HG02623 (cell line): ENCODE results near the gene CEP131.

Source experiments
- ATAC-seq: cut with Tn5 transposase; IDR thresholded peaks from one replicate; pipeline ENCODE4 v1.9.1; 2021; ENCODE audit warnings: moderate library complexity; ENCODE audit not compliant: unreplicated experiment

The CEP131 gene

GRCh38 chr17:81251709-81252301 lies 29.0 kb upstream of the CEP131 start:
- no peak for ATAC-seq

GRCh38 chr17:81251094-81251708 lies 28.4 kb upstream of the CEP131 start:
- no peak for ATAC-seq

GRCh38 chr17:81250286-81251093 lies 27.7 kb upstream of the CEP131 start:
- no peak for ATAC-seq

- no peak for ATAC-seq
Measured at GRCh38 chr17:81249223-81250040, 26.7 kb upstream of the CEP131 start.

- no peak for ATAC-seq
Measured at GRCh38 chr17:81248649-81249048, 25.9 kb upstream of the CEP131 start.

GRCh38 chr17:81247339-81247990 lies 24.7 kb upstream of the CEP131 start:
- ATAC-seq: no peak

- ATAC-seq: no peak
Measured at GRCh38 chr17:81246679-81247338, 24.0 kb upstream of the CEP131 start.

GRCh38 chr17:81246343-81246670 lies 23.5 kb upstream of the CEP131 start:
- ATAC-seq: no peak

- ATAC-seq: no peak
Measured at GRCh38 chr17:81245665-81246342, 23.0 kb upstream of the CEP131 start.

GRCh38 chr17:81245024-81245664 lies 22.4 kb upstream of the CEP131 start:
- ATAC-seq: no peak

- no peak for ATAC-seq
Measured at GRCh38 chr17:81244358-81245023, 21.7 kb upstream of the CEP131 start.

GRCh38 chr17:81243333-81243664 lies 20.5 kb upstream of the CEP131 start:
- no peak for ATAC-seq

- no peak for ATAC-seq
Measured at GRCh38 chr17:81242421-81243332, 19.9 kb upstream of the CEP131 start.

- no peak for ATAC-seq
Measured at GRCh38 chr17:81241648-81242420, 19.1 kb upstream of the CEP131 start.

GRCh38 chr17:81241203-81241602 lies 18.4 kb upstream of the CEP131 start:
- no peak for ATAC-seq

GRCh38 chr17:81240761-81241160 lies 18.0 kb upstream of the CEP131 start:
- no peak for ATAC-seq
